Adrenal gland (tissue), 5 donors: ENCODE results near the gene MUS81.

ENCODE experiments used
- POLR2A ChIP-seq, 2 donors: fragments of 450-650 bp; IDR thresholded peaks; one replicate each; pipeline ENCODE4 v1.6.1; 2017; ENCODE audit warnings: antibody characterized with exemption in 2 of 2, mild to moderate bottlenecking in 2 of 2, moderate library complexity in 1 of 2
- TF ChIP-seq, protein P1 (sequence below), 6 experiments: fragments of 450-650 bp in 4 of 6; fragments of 200-600 bp in 2 of 6; sonication (generic) in 1 of 6; IDR thresholded peaks; 1 replicate in 5 of 6; 2 replicates in 1 of 6; pipeline versions ENCODE4 v1.5.1 to v1.8.0; 2016 to 2021; ENCODE audit warnings: antibody characterized with exemption in 6 of 6, mild to moderate bottlenecking in 2 of 6, moderate library complexity in 1 of 6
- donor health status: DM: no; HTN: no; CAD: no.

GRCh38 chr11:65912845-65913244, 52.6 kb downstream of the MUS81 start:
- TF ChIP-seq, protein P1, sequence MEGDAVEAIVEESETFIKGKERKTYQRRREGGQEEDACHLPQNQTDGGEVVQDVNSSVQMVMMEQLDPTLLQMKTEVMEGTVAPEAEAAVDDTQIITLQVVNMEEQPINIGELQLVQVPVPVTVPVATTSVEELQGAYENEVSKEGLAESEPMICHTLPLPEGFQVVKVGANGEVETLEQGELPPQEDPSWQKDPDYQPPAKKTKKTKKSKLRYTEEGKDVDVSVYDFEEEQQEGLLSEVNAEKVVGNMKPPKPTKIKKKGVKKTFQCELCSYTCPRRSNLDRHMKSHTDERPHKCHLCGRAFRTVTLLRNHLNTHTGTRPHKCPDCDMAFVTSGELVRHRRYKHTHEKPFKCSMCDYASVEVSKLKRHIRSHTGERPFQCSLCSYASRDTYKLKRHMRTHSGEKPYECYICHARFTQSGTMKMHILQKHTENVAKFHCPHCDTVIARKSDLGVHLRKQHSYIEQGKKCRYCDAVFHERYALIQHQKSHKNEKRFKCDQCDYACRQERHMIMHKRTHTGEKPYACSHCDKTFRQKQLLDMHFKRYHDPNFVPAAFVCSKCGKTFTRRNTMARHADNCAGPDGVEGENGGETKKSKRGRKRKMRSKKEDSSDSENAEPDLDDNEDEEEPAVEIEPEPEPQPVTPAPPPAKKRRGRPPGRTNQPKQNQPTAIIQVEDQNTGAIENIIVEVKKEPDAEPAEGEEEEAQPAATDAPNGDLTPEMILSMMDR (IDR thresholded peaks at IDR 0.05): no peak
- no peak for TF ChIP-seq POLR2A (IDR thresholded peaks at IDR 0.05)
